GM23248 (cell line): ENCODE data around the gene CTRL.

Experiments
- EZH2 ChIP-seq: fragments of 200-600 bp; sonication (generic); IDR thresholded peaks from 2 replicates; pipeline ENCODE4 v1.6.1; 2018; ENCODE audit warnings: antibody characterized with exemption, mild to moderate bottlenecking; ENCODE audit not compliant: insufficient read depth, poor library complexity, severe bottlenecking
- EZH2phosphoT487 ChIP-seq: fragments of 200-600 bp; sonication (generic); IDR thresholded peaks from 2 replicates; pipeline ENCODE4 v1.6.1; 2018; ENCODE audit warnings: antibody characterized with exemption, moderate library complexity, mild to moderate bottlenecking, low read depth; ENCODE audit not compliant: insufficient read depth

DNA sequence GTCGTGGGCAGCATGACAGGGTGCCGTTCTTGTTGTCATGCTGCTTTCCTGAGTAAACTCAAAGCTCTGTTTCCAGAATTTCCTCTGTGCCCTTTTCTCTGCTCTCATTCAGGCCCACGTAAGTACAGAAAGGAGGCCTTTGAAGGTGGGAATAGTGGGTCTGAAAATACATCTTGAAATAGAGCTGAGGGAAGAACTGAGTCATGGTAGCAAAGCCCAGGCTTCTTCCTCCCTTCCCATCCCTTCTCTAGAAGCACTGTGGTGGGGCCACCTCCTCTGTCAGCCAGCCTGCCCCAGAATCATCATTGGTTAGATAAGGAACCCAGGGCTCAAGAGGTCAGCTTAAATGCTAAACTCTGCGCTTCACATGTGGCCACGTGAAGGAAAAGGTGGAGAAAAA lies 9.4 kb downstream of the CTRL start:
- TF ChIP-seq EZH2, result no peak
- no peak for TF ChIP-seq EZH2phosphoT487
